H1 (cell line): ENCODE results near the gene CDK10.

Experiments
- EZH2 ChIP-seq: fragments of 200-600 bp; sonication (generic); IDR thresholded peaks from 2 replicates; pipeline ENCODE4 v1.7.1; 2012; ENCODE audit warnings: low read depth, mild to moderate bottlenecking, moderate library complexity, low read length, inconsistent platforms; ENCODE audit not compliant: severe bottlenecking
- NRF1 ChIP-seq: IDR thresholded peaks from 2 replicates; pipeline ENCODE4 v1.6.1; 2011; ENCODE audit warnings: mild to moderate bottlenecking, low read depth, low read length, improper control_type of control experiment
- TF ChIP-seq, protein P1 (sequence below), 3 experiments: IDR thresholded peaks; 1 replicate in 2 of 3; 2 replicates in 1 of 3; pipeline versions ENCODE4 v1.5.1 to v1.6.1; 2011; ENCODE audit warnings: low read length in 3 of 3, mild to moderate bottlenecking in 3 of 3, inconsistent platforms in 2 of 3, low read depth in 1 of 3, moderate library complexity in 1 of 3; ENCODE audit not compliant: insufficient read depth in 1 of 3; ENCODE audit errors: control extremely low read depth in 1 of 3

DNA sequence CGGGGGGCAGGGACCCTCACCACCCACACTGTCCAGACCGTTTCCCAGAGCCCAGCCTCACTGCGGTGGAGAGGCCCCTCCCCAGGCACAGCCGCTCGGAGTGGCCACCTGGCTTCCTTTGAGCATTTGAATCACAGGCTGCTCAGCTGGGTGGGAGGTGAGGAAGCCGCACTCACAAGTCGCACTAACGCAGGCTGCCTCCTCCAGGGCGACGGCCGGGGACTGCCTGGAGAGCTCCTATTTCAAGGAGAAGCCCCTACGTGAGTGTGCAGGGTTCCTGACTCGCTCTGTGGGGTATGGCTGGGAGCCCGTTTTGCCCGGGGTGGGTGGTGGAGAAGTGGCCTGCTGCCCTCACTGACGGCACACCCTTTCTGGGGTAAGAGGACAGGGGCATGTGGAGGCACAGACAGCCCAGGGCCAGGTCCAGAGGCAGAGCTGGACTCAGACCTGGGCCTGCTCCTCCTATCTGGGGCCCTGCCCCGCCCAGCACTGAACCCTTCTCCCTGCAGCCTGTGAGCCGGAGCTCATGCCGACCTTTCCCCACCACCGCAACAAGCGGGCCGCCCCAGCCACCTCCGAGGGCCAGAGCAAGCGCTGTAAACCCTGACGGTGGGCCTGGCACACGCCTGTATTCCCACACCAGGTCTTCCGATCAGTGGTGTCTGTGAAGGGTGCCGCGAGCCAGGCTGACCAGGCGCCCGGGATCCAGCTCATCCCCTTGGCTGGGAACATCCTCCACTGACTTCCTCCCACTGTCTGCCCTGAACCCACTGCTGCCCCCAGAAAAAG lies 8.8 kb downstream of the CDK10 start:
- no peak for TF ChIP-seq EZH2
- TF ChIP-seq, protein P1, sequence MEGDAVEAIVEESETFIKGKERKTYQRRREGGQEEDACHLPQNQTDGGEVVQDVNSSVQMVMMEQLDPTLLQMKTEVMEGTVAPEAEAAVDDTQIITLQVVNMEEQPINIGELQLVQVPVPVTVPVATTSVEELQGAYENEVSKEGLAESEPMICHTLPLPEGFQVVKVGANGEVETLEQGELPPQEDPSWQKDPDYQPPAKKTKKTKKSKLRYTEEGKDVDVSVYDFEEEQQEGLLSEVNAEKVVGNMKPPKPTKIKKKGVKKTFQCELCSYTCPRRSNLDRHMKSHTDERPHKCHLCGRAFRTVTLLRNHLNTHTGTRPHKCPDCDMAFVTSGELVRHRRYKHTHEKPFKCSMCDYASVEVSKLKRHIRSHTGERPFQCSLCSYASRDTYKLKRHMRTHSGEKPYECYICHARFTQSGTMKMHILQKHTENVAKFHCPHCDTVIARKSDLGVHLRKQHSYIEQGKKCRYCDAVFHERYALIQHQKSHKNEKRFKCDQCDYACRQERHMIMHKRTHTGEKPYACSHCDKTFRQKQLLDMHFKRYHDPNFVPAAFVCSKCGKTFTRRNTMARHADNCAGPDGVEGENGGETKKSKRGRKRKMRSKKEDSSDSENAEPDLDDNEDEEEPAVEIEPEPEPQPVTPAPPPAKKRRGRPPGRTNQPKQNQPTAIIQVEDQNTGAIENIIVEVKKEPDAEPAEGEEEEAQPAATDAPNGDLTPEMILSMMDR (IDR thresholded peaks at IDR 0.05; ENCODE audit: control extremely low read depth in 1 of 3, insufficient read depth in 1 of 3, low read depth in 1 of 3, low read length in 3 of 3): no peak
- no peak for TF ChIP-seq NRF1
